ENCODE results near the gene GPATCH8.

DNA sequence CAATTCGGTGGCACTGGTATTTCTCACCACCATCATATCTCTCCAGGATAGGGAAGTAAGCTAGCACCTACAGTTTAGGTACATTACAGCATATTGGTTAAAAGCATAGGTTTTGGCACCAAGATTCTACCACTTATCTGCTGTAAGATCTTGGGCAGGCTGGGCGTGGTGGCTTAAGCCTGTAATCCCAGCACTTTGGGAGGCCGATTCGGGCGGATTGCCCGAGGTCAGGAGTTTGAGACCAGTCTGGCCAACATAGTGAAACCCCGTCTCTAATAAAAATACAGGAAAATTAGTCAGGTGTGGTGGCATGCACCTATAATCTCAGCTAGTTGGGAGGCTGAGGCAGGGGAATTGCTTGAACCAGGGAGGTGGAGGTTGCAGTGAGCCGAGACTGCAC is 51.4 kb downstream of the GPATCH8 start:
- TF ChIP-seq, protein P1, sequence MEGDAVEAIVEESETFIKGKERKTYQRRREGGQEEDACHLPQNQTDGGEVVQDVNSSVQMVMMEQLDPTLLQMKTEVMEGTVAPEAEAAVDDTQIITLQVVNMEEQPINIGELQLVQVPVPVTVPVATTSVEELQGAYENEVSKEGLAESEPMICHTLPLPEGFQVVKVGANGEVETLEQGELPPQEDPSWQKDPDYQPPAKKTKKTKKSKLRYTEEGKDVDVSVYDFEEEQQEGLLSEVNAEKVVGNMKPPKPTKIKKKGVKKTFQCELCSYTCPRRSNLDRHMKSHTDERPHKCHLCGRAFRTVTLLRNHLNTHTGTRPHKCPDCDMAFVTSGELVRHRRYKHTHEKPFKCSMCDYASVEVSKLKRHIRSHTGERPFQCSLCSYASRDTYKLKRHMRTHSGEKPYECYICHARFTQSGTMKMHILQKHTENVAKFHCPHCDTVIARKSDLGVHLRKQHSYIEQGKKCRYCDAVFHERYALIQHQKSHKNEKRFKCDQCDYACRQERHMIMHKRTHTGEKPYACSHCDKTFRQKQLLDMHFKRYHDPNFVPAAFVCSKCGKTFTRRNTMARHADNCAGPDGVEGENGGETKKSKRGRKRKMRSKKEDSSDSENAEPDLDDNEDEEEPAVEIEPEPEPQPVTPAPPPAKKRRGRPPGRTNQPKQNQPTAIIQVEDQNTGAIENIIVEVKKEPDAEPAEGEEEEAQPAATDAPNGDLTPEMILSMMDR (IDR thresholded peaks at IDR 0.05) = no peak
- no peak for TF ChIP-seq EP300 (IDR thresholded peaks at IDR 0.05)
